Epithelial cell of proximal tubule (primary cell): ENCODE measurements around the gene GSTM5. TPM values are rescaled to one million over a fixed set of nuclear protein-coding genes. Genes with fewer than 3 reads are reported as not detected.
A peak's percentile ranks its signal among the peaks of the same experiment; 100 is the strongest.
"Not testable (repeated sequence)": the region's sequence is repeated elsewhere in the genome, so short reads cannot be mapped to it uniquely, and the experiment has no call there.

Source experiments
- DNase-seq: peaks from one replicate; pipeline ENCODE4 v3.0.0-alpha.2; 2011; ENCODE audit warnings: low read depth
- H3K4me3 ChIP-seq: 2 replicates; pipeline ENCODE4 v1.5.1; 2011; ENCODE audit warnings: low read depth, mild to moderate bottlenecking, low read length
- CTCF ChIP-seq: conservative IDR thresholded peaks from 2 replicates; pipeline ENCODE4 v1.5.1; 2012; ENCODE audit warnings: low read depth, mild to moderate bottlenecking, low read length
- total RNA-seq: library from RNA; depleted of rRNA; stranded (reverse); fragments of >200 nt; gene quantifications from 2 replicates; pipeline ENCODE4 v1.2.3, GENCODE V29; 2015

Gene GSTM5
- total RNA-seq, 1 donor from 2014 or later = not detected

- no peak overlapping the region for H3K4me3 ChIP-seq
- no peak for DNase-seq
- no peak for TF ChIP-seq CTCF
Observed at GRCh38 chr1:109730666-109731065, 18.6 kb downstream of the GSTM5 start.

GRCh38 chr1:109732390-109732881 is 20.4 kb downstream of the GSTM5 start:
- no peak for TF ChIP-seq CTCF
- DNase-seq = no peak
- H3K4me3 ChIP-seq = no peak overlapping the region

GRCh38 chr1:109733236-109733870 is 21.3 kb downstream of the GSTM5 start:
- no peak for DNase-seq
- TF ChIP-seq CTCF = no peak
- no peak overlapping the region for H3K4me3 ChIP-seq

- no peak for TF ChIP-seq CTCF
- H3K4me3 ChIP-seq = peak overlapping the region; percentile 61
- DNase-seq = no peak
Observed at GRCh38 chr1:109739738-109740614, 27.9 kb downstream of the GSTM5 start.

GRCh38 chr1:109740615-109741373 is 28.7 kb downstream of the GSTM5 start, which contains the start of gene GSTM3:
GSTM3 (minus strand) TSS chr1:109741038; CDS start chr1:109740287, 751 bp downstream.
- DNase-seq = no peak
- H3K4me3 ChIP-seq = peak within 1 kb of the TSS; percentile 61
- TF ChIP-seq CTCF = no peak

GRCh38 chr1:109748311-109748710 is 36.3 kb downstream of the GSTM5 start:
- DNase-seq, H3K4me3 ChIP-seq: not testable (repeated sequence)

GRCh38 chr1:109749221-109749620 is 37.2 kb downstream of the GSTM5 start:
- no peak for DNase-seq

More at GRCh38 chr1:109749221-109749620, 37.2 kb downstream of the GSTM5 start:
- no peak for TF ChIP-seq CTCF
- no peak overlapping the region for H3K4me3 ChIP-seq
